GM23338 (cell line): ENCODE results near the gene FBXW7. TPM values are rescaled to one million over a fixed set of nuclear protein-coding genes. Genes with fewer than 3 reads are reported as not detected.

Source experiments
- ATAC-seq: fragments of 200-7000 bp; cut with Tn5 transposase; 3 replicates; pipeline ENCODE4 v1.9.1; 2020
- DNase-seq: peaks from one replicate; pipeline ENCODE4 v3.0.0-alpha.2; 2015; ENCODE audit warnings: low spot score
- H2AFZ ChIP-seq: fragments of 200-600 bp; sonication (generic); 2 replicates; pipeline ENCODE4 v1.8.0; 2016; ENCODE audit warnings: antibody characterized with exemption, mild to moderate bottlenecking, moderate library complexity
- H3F3A ChIP-seq: fragments of 200-600 bp; sonication (generic); replicated peaks from 2 replicates; pipeline ENCODE4 v1.8.0; 2017; ENCODE audit warnings: antibody characterized with exemption, mixed run types, low read depth
- H3K27ac ChIP-seq: fragments of 200-600 bp; sonication (generic); 2 replicates; pipeline ENCODE4 v1.6.1; 2016; ENCODE audit warnings: low read depth
- H3K27me3 ChIP-seq: fragments of 200-600 bp; sonication (generic); 2 replicates; pipeline ENCODE4 v1.8.0; 2016; ENCODE audit warnings: mild to moderate bottlenecking, mixed run types, moderate library complexity; ENCODE audit not compliant: insufficient read depth
- H3K36me3 ChIP-seq: fragments of 200-600 bp; sonication (generic); 2 replicates; pipeline ENCODE4 v1.8.0; 2016; ENCODE audit warnings: mild to moderate bottlenecking; ENCODE audit not compliant: insufficient read depth
- H3K4me1 ChIP-seq: fragments of 200-600 bp; sonication (generic); 2 replicates; pipeline ENCODE4 v1.8.0; 2016; ENCODE audit warnings: mild to moderate bottlenecking, moderate library complexity; ENCODE audit not compliant: insufficient read depth
- H3K4me2 ChIP-seq: fragments of 200-600 bp; sonication (generic); 2 replicates; pipeline ENCODE4 v1.7.1; 2017; ENCODE audit warnings: mixed run types
- H3K4me3 ChIP-seq: fragments of 200-600 bp; sonication (generic); 2 replicates; pipeline ENCODE4 v1.6.1; 2016; ENCODE audit warnings: mixed run types
- H3K79me2 ChIP-seq: fragments of 200-600 bp; sonication (generic); replicated peaks from 2 replicates; pipeline ENCODE4 v1.8.0; 2017; ENCODE audit warnings: mild to moderate bottlenecking; ENCODE audit not compliant: insufficient read depth
- H3K9me2 ChIP-seq: fragments of 200-600 bp; sonication (generic); 2 replicates; pipeline ENCODE4 v1.8.0; 2017; ENCODE audit not compliant: insufficient read depth
- H4K20me1 ChIP-seq: fragments of 200-600 bp; sonication (generic); replicated peaks from 2 replicates; pipeline ENCODE4 v1.8.0; 2017; ENCODE audit warnings: mild to moderate bottlenecking; ENCODE audit not compliant: insufficient read depth
- H3K27ac Mint-ChIP-seq: 2 replicates; pipeline ENCODE4 v1.8.0; 2020; ENCODE audit warnings: inconsistent platforms, mild to moderate bottlenecking, moderate library complexity, mixed read lengths
- H3K27me3 Mint-ChIP-seq: 3 replicates; pipeline ENCODE4 v1.8.0; 2022; ENCODE audit warnings: low read depth, mild to moderate bottlenecking, moderate library complexity, mixed read lengths, inconsistent platforms; ENCODE audit not compliant: insufficient read depth, poor library complexity
- H3K36me3 Mint-ChIP-seq: 3 replicates; pipeline ENCODE4 v1.8.0; 2021; ENCODE audit warnings: low read depth, mild to moderate bottlenecking, inconsistent platforms, moderate library complexity, mixed read lengths
- H3K4me1 Mint-ChIP-seq: 3 replicates; pipeline ENCODE4 v1.8.0; 2020; ENCODE audit warnings: mild to moderate bottlenecking, inconsistent platforms, mixed read lengths
- H3K4me3 Mint-ChIP-seq: 3 replicates; pipeline ENCODE4 v1.8.0; 2021; ENCODE audit warnings: moderate library complexity, mild to moderate bottlenecking, inconsistent platforms, mixed read lengths
- H3K9me3 Mint-ChIP-seq: 3 replicates; pipeline ENCODE4 v1.8.0; 2020; ENCODE audit warnings: moderate library complexity, mild to moderate bottlenecking, inconsistent platforms, mixed read lengths
- CREB1 ChIP-seq: fragments of 250-450 bp; sonication (Bioruptor Pico); IDR thresholded peaks from 2 replicates; pipeline ENCODE4 v1.5.0; 2020; ENCODE audit warnings: low read depth, mild to moderate bottlenecking, moderate library complexity
- ETS1 ChIP-seq: IDR thresholded peaks from 2 replicates; pipeline ENCODE4 v1.6.1; 2016; ENCODE audit warnings: antibody characterized with exemption
- EZH2 ChIP-seq: fragments of 200-600 bp; sonication (generic); IDR thresholded peaks from one replicate; pipeline ENCODE4 v1.8.0; 2017; ENCODE audit warnings: antibody characterized with exemption, mild to moderate bottlenecking, low read depth; ENCODE audit not compliant: unreplicated experiment
- EZH2phosphoT487 ChIP-seq: fragments of 200-600 bp; sonication (generic); IDR thresholded peaks from one replicate; pipeline ENCODE4 v1.8.1; 2018; ENCODE audit warnings: antibody characterized with exemption; ENCODE audit not compliant: unreplicated experiment
- JUNB ChIP-seq: IDR thresholded peaks from one replicate; pipeline ENCODE4 v1.6.1; 2016; ENCODE audit warnings: antibody characterized with exemption; ENCODE audit not compliant: unreplicated experiment
- NANOG ChIP-seq: IDR thresholded peaks from 2 replicates; pipeline ENCODE4 v1.6.1; 2016; ENCODE audit warnings: antibody characterized with exemption, borderline replicate concordance
- POLR2AphosphoS5 ChIP-seq: IDR thresholded peaks from 2 replicates; pipeline ENCODE4 v1.6.1; 2016; ENCODE audit warnings: antibody characterized with exemption, low read depth
- STAT1 ChIP-seq: IDR thresholded peaks from one replicate; pipeline ENCODE4 v1.6.1; 2016; ENCODE audit warnings: antibody characterized with exemption; ENCODE audit not compliant: unreplicated experiment
- ZNF114 ChIP-seq: fragments of 250-450 bp; sonication (Bioruptor Pico); IDR thresholded peaks from 2 replicates; pipeline ENCODE4 v1.5.0; 2020; ENCODE audit warnings: mild to moderate bottlenecking, moderate library complexity
- ZNF331 ChIP-seq: fragments of 250-450 bp; sonication (Bioruptor Pico); IDR thresholded peaks from 2 replicates; pipeline ENCODE4 v1.5.0; 2020; ENCODE audit warnings: low read depth, mild to moderate bottlenecking, moderate library complexity
- polyA plus RNA-seq: library from polyadenylated mRNA; unstranded; fragments of >200 nt; fragmentation: Nextera tagmentation; extraction: Ambion mirVana; gene quantifications from 2 replicates; pipeline ENCODE4 v1.2.1, GENCODE V29; 2016
- total RNA-seq: library from RNA; depleted of rRNA; stranded (reverse); fragments of >200 nt; shearing (Covaris generic); gene quantifications from 2 replicates; pipeline ENCODE4 v1.2.3, GENCODE V29; 2014
- TF ChIP-seq, protein P1 (sequence below): fragments of 250-450 bp; sonication (Bioruptor Pico); IDR thresholded peaks from 2 replicates; pipeline ENCODE4 v1.5.0; 2020; ENCODE audit warnings: mild to moderate bottlenecking, moderate library complexity
- TF ChIP-seq, protein P2 (sequence below): IDR thresholded peaks from one replicate; pipeline ENCODE4 v1.6.1; 2018; ENCODE audit warnings: antibody characterized with exemption; ENCODE audit not compliant: unreplicated experiment
- TF ChIP-seq, protein P3 (sequence below), 2 experiments: fragments of 200-600 bp in 1 of 2; sonication (generic) in 1 of 2; conservative IDR thresholded peaks; 2 replicates each; pipeline versions ENCODE4 v1.5.1 to v1.6.1; 2016 to 2017; ENCODE audit warnings: antibody characterized with exemption in 2 of 2, low read depth in 2 of 2, mild to moderate bottlenecking in 2 of 2, moderate library complexity in 1 of 2

The FBXW7 gene
- total and polyA plus RNA-seq, 2 experiments from 2014 or later = 25.8 to 34.7 TPM

DNA sequence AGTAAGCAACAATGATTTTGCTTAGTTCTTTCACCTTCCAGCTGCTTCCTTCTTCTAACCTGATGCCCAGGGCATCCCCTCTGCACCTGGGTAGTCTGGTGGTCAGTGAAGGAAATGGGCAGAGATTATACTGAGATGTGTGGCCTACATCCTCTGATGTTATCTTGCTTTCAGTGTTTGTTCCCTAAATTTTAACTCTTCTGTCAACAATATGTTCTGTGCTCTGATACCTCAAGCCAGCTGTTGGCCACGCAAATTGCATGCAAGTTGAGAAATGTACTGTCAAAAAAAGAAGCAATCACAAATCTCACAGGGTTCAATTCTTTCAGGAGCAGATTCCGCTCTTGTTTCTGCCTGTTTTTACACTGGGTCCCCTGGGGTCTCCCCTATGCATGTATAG lies 73.8 kb downstream of the FBXW7 start:
- Histone ChIP-seq H3K9me2 (no peaks in the 10 kb centered on the region), H3K27me3 (no peaks in the 10 kb centered on the region), H3K4me2 (no peak overlapping the region), H3K79me2 (peaks cover 84% of the 10 kb centered on the region), H4K20me1 (no peaks in the 10 kb centered on the region; the same call in 1 of the 2 replicates), H3K4me1 (0 out of 2 replicates have a peak, but pooled peaks cover 4% of the 10 kb centered on the region), H3K4me3 (no peak overlapping the region), H3K36me3 (no peaks in the 10 kb centered on the region), H3F3A (no peaks in the 10 kb centered on the region), H2AFZ (no peak overlapping the region), H3K27ac (peak overlapping the region; percentile 46)
- Mint-ChIP-seq H3K36me3 (no peaks in the 10 kb centered on the region), H3K27me3 (peaks cover 1% of the 10 kb centered on the region), H3K9me3 (no peaks in the 10 kb centered on the region), H3K4me3 (no peak overlapping the region), H3K27ac (peak overlapping the region; percentile 40; the same call in 1 of the 2 replicates), H3K4me1 (peaks cover 18% of the 10 kb centered on the region)
- DNase-seq (no peak), ATAC-seq (no peak)
- TF ChIP-seq, protein P1, sequence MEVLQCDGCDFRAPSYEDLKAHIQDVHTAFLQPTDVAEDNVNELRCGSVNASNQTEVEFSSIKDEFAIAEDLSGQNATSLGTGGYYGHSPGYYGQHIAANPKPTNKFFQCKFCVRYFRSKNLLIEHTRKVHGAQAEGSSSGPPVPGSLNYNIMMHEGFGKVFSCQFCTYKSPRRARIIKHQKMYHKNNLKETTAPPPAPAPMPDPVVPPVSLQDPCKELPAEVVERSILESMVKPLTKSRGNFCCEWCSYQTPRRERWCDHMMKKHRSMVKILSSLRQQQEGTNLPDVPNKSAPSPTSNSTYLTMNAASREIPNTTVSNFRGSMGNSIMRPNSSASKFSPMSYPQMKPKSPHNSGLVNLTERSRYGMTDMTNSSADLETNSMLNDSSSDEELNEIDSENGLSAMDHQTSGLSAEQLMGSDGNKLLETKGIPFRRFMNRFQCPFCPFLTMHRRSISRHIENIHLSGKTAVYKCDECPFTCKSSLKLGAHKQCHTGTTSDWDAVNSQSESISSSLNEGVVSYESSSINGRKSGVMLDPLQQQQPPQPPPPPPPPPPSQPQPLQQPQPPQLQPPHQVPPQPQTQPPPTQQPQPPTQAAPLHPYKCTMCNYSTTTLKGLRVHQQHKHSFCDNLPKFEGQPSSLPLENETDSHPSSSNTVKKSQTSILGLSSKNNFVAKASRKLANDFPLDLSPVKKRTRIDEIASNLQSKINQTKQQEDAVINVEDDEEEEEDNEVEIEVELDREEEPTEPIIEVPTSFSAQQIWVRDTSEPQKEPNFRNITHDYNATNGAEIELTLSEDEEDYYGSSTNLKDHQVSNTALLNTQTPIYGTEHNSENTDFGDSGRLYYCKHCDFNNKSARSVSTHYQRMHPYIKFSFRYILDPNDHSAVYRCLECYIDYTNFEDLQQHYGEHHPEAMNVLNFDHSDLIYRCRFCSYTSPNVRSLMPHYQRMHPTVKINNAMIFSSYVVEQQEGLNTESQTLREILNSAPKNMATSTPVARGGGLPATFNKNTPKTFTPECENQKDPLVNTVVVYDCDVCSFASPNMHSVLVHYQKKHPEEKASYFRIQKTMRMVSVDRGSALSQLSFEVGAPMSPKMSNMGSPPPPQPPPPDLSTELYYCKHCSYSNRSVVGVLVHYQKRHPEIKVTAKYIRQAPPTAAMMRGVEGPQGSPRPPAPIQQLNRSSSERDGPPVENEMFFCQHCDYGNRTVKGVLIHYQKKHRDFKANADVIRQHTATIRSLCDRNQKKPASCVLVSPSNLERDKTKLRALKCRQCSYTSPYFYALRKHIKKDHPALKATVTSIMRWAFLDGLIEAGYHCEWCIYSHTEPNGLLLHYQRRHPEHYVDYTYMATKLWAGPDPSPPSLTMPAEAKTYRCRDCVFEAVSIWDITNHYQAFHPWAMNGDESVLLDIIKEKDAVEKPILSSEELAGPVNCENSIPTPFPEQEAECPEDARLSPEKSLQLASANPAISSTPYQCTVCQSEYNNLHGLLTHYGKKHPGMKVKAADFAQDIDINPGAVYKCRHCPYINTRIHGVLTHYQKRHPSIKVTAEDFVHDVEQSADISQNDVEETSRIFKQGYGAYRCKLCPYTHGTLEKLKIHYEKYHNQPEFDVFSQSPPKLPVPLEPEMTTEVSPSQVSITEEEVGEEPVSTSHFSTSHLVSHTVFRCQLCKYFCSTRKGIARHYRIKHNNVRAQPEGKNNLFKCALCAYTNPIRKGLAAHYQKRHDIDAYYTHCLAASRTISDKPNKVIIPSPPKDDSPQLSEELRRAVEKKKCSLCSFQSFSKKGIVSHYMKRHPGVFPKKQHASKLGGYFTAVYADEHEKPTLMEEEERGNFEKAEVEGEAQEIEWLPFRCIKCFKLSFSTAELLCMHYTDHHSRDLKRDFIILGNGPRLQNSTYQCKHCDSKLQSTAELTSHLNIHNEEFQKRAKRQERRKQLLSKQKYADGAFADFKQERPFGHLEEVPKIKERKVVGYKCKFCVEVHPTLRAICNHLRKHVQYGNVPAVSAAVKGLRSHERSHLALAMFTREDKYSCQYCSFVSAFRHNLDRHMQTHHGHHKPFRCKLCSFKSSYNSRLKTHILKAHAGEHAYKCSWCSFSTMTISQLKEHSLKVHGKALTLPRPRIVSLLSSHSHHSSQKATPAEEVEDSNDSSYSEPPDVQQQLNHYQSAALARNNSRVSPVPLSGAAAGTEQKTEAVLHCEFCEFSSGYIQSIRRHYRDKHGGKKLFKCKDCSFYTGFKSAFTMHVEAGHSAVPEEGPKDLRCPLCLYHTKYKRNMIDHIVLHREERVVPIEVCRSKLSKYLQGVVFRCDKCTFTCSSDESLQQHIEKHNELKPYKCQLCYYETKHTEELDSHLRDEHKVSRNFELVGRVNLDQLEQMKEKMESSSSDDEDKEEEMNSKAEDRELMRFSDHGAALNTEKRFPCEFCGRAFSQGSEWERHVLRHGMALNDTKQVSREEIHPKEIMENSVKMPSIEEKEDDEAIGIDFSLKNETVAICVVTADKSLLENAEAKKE (CRISPR knock-in tag) = no peak
- TF ChIP-seq POLR2AphosphoS5 = no peak
- TF ChIP-seq EZH2 = no peak
- TF ChIP-seq EZH2phosphoT487 = no peak
- TF ChIP-seq ETS1 = no peak
- TF ChIP-seq ZNF331 (CRISPR knock-in tag) = no peak
- TF ChIP-seq, protein P2, sequence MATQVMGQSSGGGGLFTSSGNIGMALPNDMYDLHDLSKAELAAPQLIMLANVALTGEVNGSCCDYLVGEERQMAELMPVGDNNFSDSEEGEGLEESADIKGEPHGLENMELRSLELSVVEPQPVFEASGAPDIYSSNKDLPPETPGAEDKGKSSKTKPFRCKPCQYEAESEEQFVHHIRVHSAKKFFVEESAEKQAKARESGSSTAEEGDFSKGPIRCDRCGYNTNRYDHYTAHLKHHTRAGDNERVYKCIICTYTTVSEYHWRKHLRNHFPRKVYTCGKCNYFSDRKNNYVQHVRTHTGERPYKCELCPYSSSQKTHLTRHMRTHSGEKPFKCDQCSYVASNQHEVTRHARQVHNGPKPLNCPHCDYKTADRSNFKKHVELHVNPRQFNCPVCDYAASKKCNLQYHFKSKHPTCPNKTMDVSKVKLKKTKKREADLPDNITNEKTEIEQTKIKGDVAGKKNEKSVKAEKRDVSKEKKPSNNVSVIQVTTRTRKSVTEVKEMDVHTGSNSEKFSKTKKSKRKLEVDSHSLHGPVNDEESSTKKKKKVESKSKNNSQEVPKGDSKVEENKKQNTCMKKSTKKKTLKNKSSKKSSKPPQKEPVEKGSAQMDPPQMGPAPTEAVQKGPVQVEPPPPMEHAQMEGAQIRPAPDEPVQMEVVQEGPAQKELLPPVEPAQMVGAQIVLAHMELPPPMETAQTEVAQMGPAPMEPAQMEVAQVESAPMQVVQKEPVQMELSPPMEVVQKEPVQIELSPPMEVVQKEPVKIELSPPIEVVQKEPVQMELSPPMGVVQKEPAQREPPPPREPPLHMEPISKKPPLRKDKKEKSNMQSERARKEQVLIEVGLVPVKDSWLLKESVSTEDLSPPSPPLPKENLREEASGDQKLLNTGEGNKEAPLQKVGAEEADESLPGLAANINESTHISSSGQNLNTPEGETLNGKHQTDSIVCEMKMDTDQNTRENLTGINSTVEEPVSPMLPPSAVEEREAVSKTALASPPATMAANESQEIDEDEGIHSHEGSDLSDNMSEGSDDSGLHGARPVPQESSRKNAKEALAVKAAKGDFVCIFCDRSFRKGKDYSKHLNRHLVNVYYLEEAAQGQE = no peak
- TF ChIP-seq CREB1 = no peak
- TF ChIP-seq JUNB = no peak
- no peak for TF ChIP-seq NANOG
- no peak for TF ChIP-seq ZNF114 (CRISPR knock-in tag)
- no peak for TF ChIP-seq STAT1
- TF ChIP-seq, protein P3, sequence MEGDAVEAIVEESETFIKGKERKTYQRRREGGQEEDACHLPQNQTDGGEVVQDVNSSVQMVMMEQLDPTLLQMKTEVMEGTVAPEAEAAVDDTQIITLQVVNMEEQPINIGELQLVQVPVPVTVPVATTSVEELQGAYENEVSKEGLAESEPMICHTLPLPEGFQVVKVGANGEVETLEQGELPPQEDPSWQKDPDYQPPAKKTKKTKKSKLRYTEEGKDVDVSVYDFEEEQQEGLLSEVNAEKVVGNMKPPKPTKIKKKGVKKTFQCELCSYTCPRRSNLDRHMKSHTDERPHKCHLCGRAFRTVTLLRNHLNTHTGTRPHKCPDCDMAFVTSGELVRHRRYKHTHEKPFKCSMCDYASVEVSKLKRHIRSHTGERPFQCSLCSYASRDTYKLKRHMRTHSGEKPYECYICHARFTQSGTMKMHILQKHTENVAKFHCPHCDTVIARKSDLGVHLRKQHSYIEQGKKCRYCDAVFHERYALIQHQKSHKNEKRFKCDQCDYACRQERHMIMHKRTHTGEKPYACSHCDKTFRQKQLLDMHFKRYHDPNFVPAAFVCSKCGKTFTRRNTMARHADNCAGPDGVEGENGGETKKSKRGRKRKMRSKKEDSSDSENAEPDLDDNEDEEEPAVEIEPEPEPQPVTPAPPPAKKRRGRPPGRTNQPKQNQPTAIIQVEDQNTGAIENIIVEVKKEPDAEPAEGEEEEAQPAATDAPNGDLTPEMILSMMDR (conservative IDR thresholded peaks at IDR 0.05; ENCODE audit: low read depth in 2 of 2) = no peak
